Activated CD8-positive, alpha-beta memory T cell treated with anti-CD3 and anti-CD28 coated beads for 1 hour (primary cell): Measurements from ENCODE around the gene TCERG1L.
"Not testable (repeated sequence)": the region's sequence is repeated elsewhere in the genome, so short reads cannot be mapped to it uniquely, and the experiment has no call there.

Experiments used
- DNase-seq, 2 donors: peaks; one replicate each; pipeline ENCODE4 v3.0.0-alpha.2; 2020; ENCODE audit warnings: low read depth in 1 of 2; ENCODE audit errors: extremely low read depth in 1 of 2

Gene TCERG1L

DNA sequence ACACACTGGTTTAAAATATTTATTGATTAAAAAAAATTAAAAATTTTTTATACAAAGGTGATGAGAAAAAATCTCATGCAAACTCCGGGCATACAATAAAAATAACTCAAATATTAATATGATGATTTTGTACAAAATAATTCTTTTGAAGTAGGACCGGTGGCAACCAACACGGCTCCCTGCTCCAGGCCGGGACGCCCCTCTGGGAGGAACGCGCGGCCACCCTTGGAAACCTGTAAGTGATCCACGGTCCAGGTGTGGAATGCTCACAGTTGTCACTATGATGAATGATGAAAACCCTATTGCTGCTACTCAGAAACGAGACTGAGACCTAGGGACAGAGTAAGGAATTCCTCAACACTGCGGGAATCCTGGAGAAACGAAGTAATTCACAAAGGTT, 219.1 kb downstream of the TCERG1L start:
- DNase-seq = no peak

- DNase-seq = no peak
These were observed 219.8 kb downstream of the TCERG1L start for GRCh38 chr10:131091682-131092081.

- DNase-seq = no peak
These were observed 220.5 kb downstream of the TCERG1L start for GRCh38 chr10:131090761-131091661.

DNA sequence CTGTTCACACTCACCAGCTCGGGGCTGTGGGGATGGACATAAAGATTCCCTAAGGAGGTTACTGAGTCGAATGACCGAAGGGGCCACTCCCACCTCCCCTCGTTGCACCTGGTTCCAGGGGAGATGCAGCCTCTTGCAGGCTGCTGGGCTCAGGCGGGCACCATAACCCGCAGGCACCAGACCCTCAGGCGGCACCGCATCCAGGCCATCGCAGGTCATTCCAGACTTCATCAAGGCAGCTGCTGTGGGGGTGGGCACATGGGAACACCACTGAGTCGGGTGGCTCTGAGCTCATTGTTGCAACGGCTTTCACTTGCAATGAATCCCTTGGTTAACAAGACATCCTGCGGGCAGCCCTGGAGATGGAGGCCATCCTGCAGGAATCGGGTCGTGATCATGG, 221.7 kb downstream of the TCERG1L start:
- DNase-seq = no peak

DNA sequence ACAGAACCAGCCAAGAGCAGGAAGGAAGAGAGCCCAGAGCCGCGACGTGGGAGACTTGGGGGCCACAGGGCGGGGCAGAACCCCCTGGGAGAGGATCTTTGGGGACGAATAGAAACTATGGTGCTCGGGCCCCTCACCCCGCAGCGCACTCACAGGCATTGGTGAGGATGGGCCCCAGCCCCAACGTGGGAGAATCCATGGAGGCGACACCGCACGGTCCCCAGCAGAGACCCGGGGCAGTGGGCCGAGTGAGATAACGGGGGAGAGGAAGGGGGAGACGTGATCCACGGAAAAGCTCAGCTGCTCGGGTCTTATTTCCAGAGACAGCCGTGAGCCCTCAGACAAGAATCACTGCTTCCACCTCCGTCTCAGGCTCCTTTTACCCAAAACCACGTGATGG, 222.4 kb downstream of the TCERG1L start:
- no peak for DNase-seq

DNA sequence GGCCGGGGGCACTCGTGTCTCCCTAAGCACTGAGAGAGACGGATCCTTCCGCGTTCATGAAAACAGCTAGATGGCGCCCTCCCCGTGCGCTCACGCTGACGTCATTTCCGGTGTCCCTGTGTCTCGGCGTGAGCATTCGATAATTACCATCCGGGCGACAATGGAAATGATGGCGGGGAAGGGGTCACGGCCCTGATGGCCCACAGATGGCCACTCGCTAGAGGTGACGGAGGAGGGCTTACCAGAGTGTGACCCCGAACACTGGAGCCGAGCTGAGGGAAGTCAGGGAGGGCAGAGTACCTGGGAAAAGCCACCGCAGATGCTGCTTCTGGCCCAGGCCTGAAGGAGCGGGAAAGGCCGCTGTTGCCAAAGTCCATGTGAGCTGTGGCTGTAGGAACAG, 222.9 kb downstream of the TCERG1L start:
- no peak for DNase-seq

- no peak for DNase-seq
These were observed 223.9 kb downstream of the TCERG1L start for GRCh38 chr10:131087464-131088215.

DNA sequence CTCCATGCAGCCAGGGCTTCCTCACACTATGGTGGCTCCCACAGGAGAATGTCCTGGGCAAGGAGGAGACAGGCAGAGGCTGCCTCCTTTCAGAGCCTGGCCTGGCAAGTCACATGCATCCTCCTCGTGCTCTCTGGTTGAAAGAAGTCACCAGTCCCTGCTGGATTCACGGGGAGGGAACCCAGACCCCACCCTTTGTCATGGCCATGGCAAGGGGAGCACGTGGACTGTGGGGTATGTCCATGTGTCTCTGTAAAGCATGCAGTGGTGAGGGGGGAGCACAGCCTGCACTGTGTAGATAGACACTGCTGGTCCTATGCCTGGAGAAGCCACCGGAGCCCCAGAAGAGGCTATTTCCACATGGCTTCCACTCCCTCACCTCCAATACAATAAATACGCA, 225.0 kb downstream of the TCERG1L start:
- no peak for DNase-seq

DNA sequence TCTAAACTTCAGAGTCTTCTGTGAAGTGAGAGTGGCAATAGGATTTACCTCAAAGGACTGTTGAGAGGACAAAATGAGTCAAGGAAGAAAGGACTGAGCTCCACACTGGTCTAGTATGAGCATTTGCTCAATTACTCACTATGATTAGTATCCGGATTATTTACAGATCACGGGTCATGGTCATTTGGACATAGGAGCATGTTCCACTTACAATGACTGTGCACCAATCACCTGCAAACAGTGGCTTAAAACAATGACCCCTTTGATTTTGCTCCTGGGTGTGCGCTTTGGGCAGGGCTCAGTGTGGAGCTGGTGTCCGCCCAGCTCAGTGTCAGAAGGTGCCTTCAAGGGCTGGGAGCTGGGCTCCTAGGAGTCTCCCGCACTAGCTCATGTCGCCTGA, 225.4 kb downstream of the TCERG1L start:
- no peak for DNase-seq

DNA sequence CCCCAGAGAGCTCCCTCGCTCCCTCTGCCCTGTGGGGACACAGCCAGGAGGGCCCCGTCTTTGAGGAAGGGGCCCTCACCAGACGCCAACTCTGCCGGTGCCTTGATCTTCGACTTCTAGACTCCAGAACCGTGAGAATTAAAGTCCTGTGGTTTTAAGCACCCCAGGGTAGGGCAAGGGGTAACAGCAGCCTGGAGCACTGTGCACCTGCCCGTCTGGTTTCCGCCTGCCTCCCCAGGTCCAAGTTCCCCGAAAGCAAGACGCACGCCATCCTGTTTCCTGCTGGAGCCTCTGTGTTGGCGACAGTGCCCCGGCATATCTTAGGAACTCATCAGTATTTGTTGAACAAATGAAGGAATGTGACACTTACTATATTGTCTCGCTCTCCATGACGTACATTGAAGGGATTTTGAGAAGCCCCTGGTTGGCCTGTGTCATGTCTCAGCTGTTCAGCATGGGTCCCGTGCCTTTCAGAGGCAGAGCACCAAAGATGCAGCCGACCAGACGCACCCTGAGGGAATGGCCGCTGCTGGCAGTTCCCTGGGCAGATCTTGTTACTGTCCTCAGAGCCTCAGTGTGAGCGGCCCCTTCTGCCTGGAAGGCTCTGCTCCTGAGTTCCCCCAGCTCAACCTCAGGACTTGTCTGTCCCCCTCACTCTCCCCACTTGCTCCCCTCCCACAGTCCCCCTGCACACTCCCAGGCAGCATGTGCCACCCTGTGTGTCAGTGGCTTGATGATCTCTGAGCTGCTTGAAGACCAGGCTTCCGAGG, 226.2 kb downstream of the TCERG1L start:
- DNase-seq = no peak

DNA sequence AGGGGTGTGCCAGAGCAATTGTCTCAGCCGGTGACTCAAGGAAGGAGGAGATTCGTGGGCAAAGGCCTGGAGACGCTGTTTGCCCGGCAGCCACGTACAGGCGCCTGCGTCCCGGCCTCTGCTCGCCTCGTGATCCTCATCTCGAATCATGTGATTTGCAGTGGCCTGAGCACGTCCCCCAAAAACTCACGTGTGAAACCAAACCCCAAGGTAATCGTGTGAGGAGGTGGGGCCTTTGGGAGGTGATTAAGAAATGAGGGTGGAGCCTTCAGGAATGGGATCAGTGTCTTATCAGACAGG, 226.8 kb downstream of the TCERG1L start:
- DNase-seq = no peak

DNA sequence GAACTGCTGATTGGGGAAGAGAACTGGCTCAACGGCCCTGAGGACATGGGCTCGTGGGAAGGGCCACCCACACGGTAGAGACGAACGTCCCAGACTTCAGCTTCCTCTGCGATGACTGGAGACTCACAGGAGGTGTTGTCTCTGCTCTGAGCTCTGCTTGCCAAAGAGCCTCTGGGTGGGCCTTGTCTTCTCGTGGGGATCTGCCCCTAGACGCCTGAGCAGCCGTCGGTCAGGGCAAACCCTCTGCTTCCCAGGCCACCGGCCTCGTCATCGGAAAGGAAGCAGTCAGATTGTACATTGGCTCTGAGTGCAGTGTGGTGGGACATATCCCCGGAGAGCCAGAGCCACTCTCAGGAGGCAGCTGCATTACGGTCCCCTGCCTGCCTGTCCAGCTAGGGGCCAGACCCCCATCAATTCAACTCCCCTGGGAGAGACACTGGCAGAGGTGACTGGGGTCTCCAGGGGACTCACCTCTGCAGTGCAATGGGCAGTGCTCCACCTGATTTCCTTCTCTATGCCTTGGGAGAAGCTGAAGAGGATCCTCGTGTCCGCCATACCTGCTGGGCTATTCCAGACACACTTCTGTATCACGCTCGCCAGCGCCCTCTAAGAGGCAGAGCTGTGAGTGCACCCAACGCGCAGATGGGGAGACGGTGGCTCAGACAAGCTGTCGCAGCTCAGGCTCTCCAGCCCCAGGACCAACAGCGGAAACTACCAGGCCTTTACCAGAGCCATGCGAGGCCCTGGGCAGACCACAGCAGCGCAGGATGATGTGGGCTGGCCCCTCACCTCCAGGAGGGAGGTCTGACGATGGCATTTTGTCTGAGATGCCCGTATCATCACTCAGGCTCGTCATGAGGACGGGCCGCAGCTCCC, 227.4 kb downstream of the TCERG1L start:
- no peak for DNase-seq

GRCh38 chr10:131082991-131083481, 228.5 kb downstream of the TCERG1L start:
- no peak for DNase-seq

DNA sequence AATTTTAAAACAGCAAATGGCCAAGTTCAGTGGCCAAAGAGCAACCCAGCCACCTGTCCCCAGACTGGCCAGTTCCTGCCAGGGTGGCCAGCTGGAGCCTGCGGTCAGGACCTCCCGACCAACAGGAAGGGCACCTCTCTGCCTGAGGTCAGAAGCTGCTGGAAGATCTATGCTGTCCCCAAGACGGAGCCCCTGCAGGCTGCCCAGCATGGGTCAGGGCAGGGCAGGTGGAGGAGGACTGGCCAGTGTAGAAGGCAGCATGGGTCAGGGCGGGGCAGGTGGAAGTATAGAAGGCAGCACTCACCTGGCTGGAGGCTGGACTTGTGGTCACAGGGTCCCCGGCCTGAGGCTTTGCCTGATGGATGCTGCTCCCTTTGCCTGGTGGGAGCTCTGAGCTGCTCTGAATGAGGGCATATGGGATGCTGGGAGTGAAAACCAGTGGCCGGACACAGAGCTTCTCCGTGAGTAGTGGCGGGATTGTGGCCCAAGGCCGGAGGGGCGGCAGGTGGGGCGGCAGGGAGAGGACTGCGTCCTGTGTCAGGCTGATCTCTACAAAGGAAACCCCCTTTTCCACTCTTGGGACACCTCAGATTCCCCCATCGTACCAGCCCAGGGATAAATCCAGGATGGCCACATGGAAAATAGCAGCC, 229.2 kb downstream of the TCERG1L start:
- DNase-seq = no peak

- no peak for DNase-seq
These were observed 229.7 kb downstream of the TCERG1L start for GRCh38 chr10:131081786-131082185.

DNA sequence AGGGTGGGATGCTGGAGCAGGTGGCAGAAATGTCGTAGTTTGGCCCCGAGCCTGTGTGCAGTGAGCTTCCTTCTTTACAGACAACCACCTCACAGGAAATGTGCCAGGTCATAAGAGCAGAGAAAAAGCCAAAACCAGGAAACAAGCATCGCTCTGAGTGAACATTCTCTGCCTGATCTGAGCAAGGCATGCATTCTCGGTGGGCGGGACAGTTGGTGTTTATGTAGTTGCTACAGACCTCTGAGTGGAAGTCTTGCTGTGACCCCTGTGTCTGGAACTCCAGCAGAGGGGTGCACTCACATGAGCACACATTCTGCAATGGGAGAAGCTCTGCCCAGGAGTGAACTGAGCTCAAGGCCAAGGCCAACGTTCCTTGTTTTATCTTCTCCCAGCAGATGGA, 230.1 kb downstream of the TCERG1L start:
- DNase-seq = no peak

DNA sequence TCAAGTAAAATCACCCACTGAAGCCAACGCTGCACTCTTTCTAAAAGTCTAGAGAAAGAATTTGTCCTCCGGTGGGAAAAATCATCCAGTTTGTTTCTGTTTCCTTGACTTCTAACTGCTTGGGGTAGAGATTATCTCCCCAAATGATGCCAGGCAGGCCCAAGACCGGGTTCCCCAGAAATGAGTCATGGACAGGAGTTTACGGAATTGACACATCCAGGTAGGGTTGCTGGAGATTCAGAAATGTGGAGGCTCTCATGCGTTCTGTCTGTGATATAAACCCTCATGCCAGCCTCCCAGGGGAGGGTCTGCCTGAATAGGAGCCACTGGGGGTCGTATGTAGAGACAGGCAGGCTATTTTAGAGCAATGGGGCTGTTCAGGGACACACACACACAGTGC, 230.9 kb downstream of the TCERG1L start:
- DNase-seq = no peak

GRCh38 chr10:131079314-131079713, 232.2 kb downstream of the TCERG1L start:
- DNase-seq = no peak

- DNase-seq = not testable (repeated sequence)
These were observed 232.6 kb downstream of the TCERG1L start for GRCh38 chr10:131078882-131079280.
